ENCODE data around the gene SLC50A1.

Gene SLC50A1

GRCh38 chr1:155126556-155127104 is 9.0 kb upstream of the SLC50A1 start:
- Histone ChIP-seq H3K4me3 (ENCODE audit: insufficient read length, low read depth) (peak overlapping the region; percentile 73), H3K4me1 (ENCODE audit: insufficient read depth, insufficient read length) (peaks cover 49% of the 10 kb centered on the region), H3K9ac (ENCODE audit: insufficient read length, low read depth) (peak overlapping the region; percentile 69), H3K36me3 (ENCODE audit: insufficient read depth, insufficient read length, low read length) (peaks cover 8% of the 10 kb centered on the region), H3K27me3 (ENCODE audit: insufficient read depth, insufficient read length) (peaks cover 85% of the 10 kb centered on the region), H3K9me3 (ENCODE audit: insufficient read depth, low read length) (no peaks in the 10 kb centered on the region)
- TF ChIP-seq YY1 (IDR thresholded peaks at IDR 0.05; ENCODE audit: insufficient read depth, insufficient read length), result no peak
- TF ChIP-seq SUZ12 (IDR thresholded peaks at IDR 0.05; ENCODE audit: extremely low read depth, insufficient read depth, insufficient read length), result peak; percentile 29
- no peak for DNase-seq (ENCODE audit: low read depth, low spot score)

DNA sequence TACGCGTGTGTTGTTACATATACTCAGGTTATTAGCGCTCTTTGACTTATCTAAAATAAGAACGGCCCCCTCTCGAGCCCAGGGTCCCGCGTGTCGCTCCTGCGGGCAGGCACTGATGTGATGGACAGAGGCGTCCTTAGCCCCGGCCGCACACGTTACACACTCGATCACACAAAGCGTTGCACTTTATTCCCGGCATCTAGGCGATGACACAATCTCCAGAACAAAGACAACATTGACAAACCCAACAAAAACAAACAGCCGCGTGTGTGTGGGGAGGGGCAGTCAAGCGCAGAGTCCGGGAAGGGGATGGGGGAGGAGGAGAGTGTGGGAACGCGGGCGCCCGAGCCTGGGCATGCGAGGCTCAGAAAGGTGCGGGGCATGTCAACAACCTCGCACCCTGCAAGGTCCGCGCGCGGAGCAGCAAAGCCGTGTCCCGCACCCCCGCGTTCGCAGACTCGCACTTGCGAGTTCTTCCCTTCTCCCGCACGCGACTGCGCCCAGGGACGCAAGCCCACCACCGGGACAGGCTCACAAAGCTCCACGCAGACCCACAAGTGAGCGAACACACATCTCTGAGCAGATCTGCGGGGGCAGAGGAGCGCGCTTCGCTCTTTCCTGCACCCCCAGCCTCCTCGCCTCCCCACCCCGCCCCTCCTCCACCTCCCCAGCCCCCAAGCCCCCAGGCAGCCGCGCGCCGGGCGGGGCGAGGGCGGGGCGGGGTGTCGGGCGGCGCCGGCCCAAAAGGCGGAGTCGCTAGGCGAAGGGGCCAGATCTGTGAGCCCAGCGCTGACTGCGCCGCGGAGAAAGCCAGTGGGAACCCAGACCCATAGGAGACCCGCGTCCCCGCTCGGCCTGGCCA is 8.3 kb upstream of the SLC50A1 start, which contains the start of gene EFNA1:
EFNA1 (plus strand) TSS at position 772 of the 862 bp plus-strand sequence. CDS start 102 bp downstream, outside the sequence.
- Histone ChIP-seq H3K9ac (ENCODE audit: insufficient read length, low read depth) (peak within 1 kb of the TSS; percentile 84), H3K4me3 (ENCODE audit: insufficient read length, low read depth) (peak within 1 kb of the TSS; percentile 73), H3K27me3 (ENCODE audit: insufficient read depth, insufficient read length) (peaks cover 80% of the 10 kb centered on the region), H3K9me3 (ENCODE audit: insufficient read depth, low read length) (no peaks in the 10 kb centered on the region), H3K36me3 (ENCODE audit: insufficient read depth, insufficient read length, low read length) (peaks cover 13% of the 10 kb centered on the region), H3K4me1 (ENCODE audit: insufficient read depth, insufficient read length) (peaks cover 49% of the 10 kb centered on the region)
- no peak for DNase-seq (ENCODE audit: low read depth, low spot score)
- TF ChIP-seq YY1 (IDR thresholded peaks at IDR 0.05; ENCODE audit: insufficient read depth, insufficient read length), result no peak
- TF ChIP-seq SUZ12 (IDR thresholded peaks at IDR 0.05; ENCODE audit: extremely low read depth, insufficient read depth, insufficient read length), result no peak
- TF ChIP-seq ZNF274 (IDR thresholded peaks at IDR 0.05; ENCODE audit: low read depth, low read length), result no peak

DNA sequence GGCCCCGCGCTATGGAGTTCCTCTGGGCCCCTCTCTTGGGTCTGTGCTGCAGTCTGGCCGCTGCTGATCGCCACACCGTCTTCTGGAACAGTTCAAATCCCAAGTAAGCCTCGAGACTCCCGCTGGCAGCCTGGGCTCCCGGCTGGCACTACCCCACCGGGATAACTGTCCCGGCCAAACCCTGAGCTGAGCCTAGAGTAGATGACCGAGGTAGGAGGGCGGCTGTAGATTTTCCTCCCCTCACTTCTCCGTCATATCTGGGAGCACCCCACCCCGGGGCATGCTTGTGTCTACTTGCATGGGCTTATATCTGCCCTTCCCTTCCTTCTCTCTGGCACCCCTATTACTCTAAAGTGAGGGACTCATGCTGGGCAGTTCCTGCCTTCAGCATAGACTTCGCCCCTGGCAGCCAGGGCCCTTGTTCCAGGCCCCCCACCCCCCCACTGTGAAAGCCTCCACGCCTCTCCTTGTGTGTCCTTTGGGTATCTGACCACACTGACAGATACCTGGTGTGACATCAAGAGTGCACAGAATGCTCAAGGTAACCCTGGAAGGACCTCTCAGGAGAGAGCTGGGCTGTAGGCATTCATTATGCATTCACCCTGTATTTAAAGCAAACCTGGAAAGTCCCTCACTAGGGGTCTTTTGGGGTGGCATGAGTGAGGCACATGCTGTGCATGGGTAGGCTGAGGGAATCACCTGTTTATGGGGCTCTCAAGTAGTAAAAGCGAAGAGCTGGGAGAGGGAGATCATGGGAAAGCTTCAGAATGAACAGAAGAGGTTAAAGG is 7.5 kb upstream of the SLC50A1 start:
- Histone ChIP-seq H3K4me1 (ENCODE audit: insufficient read depth, insufficient read length) (peaks cover 49% of the 10 kb centered on the region), H3K4me3 (ENCODE audit: insufficient read length, low read depth) (peak overlapping the region; percentile 52), H3K36me3 (ENCODE audit: insufficient read depth, insufficient read length, low read length) (peaks cover 15% of the 10 kb centered on the region), H3K27me3 (ENCODE audit: insufficient read depth, insufficient read length) (peaks cover 72% of the 10 kb centered on the region), H3K9me3 (ENCODE audit: insufficient read depth, low read length) (no peaks in the 10 kb centered on the region), H3K9ac (ENCODE audit: insufficient read length, low read depth) (peak overlapping the region; percentile 83)
- no peak for DNase-seq (ENCODE audit: low read depth, low spot score)
- TF ChIP-seq ZNF274 (IDR thresholded peaks at IDR 0.05; ENCODE audit: low read depth, low read length) (no peak), SUZ12 (IDR thresholded peaks at IDR 0.05; ENCODE audit: extremely low read depth, insufficient read depth, insufficient read length) (no peak), YY1 (IDR thresholded peaks at IDR 0.05; ENCODE audit: insufficient read depth, insufficient read length) (no peak)

DNA sequence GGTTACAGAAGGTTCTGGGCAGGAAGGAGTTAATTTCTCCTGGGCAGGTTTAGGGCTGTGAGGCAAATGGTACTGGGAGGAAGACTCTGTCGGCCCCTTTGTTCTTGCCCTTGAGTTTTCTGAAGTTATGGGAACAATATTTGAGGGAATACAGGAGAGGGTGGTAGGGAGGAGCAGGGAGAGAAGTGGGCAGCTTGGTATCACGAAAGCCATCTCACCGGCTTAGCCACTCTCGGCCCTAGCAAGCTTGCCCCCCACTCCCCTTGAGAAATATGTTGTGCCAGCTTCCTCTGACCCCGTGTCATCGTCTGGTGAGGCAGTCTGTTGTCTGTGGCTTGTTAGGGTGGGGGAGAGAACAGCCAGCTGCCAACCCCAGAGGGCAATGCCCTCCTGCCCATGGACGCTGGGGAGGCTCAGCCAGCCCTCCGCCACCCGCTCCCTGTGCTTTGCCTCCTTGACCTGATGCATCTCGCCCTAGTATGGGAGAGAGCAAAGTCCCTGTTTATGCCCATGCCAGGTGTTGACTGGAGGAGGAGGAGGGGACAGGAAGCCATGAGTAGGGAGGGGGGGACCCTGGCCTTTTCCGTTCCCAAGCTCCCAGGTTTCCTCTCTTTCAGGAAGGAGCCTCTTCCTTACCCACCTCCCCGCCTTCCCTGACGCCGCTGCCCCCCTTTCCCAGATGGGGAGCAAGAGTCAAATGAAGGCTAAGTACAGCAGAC is 6.7 kb upstream of the SLC50A1 start:
- no peaks in the 10 kb centered on the region for H3K9me3 ChIP-seq (ENCODE audit: insufficient read depth, low read length)
- H3K36me3 ChIP-seq (ENCODE audit: insufficient read depth, insufficient read length, low read length), result peaks cover 22% of the 10 kb centered on the region
- TF ChIP-seq ZNF274 (IDR thresholded peaks at IDR 0.05; ENCODE audit: low read depth, low read length), result no peak
- TF ChIP-seq YY1 (IDR thresholded peaks at IDR 0.05; ENCODE audit: insufficient read depth, insufficient read length), result no peak
- TF ChIP-seq SUZ12 (IDR thresholded peaks at IDR 0.05; ENCODE audit: extremely low read depth, insufficient read depth, insufficient read length), result no peak
- H3K27me3 ChIP-seq (ENCODE audit: insufficient read depth, insufficient read length), result peaks cover 66% of the 10 kb centered on the region
- H3K4me3 ChIP-seq (ENCODE audit: insufficient read length, low read depth), result peak overlapping the region; percentile 52
- peaks cover 49% of the 10 kb centered on the region for H3K4me1 ChIP-seq (ENCODE audit: insufficient read depth, insufficient read length)
- no peak for DNase-seq (ENCODE audit: low read depth, low spot score)
- peak overlapping the region; percentile 44 for H3K9ac ChIP-seq (ENCODE audit: insufficient read length, low read depth)

DNA sequence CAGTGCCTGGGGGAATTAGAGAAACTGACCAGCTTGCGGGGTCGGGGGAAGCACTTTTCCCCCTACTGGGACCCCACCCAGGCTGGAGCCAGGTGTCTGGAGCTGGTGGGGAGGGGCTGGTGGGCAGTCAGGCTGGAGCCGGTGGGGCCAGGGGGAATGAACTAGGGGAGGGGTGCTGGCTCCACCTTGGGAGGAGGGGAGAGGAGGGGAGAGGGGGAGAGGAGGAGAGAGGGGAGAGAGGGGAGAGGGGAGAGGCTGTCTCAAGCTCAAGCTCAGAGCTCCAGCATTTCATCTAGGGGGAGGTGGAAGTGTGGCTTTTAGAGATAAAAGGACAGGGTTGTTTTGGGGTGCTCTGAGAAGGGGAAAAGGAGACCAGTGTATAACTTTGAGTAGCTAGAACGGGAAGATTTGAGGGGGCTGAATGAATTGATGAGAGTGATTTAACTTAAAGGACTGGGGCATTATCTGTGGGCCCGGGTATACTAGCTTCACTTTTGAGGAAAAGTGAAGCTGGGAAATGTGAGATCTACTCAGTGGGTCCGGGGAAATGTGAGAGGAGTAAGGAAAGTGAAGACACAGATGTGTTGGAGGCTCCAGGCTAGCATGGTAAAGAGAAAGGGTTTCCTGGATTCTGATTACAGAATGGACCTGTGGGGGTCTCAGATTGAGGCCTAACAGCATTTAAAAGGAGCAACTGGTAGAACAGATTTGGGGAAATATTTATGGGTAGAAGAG is 5.2 kb upstream of the SLC50A1 start:
- TF ChIP-seq YY1 (IDR thresholded peaks at IDR 0.05; ENCODE audit: insufficient read depth, insufficient read length) (no peak), ZNF274 (IDR thresholded peaks at IDR 0.05; ENCODE audit: low read depth, low read length) (no peak), SUZ12 (IDR thresholded peaks at IDR 0.05; ENCODE audit: extremely low read depth, insufficient read depth, insufficient read length) (no peak)
- peak overlapping the region; percentile 29 for H3K4me3 ChIP-seq (ENCODE audit: insufficient read length, low read depth)
- H3K4me1 ChIP-seq (ENCODE audit: insufficient read depth, insufficient read length), result peaks cover 42% of the 10 kb centered on the region
- peaks cover 29% of the 10 kb centered on the region for H3K36me3 ChIP-seq (ENCODE audit: insufficient read depth, insufficient read length, low read length)
- no peaks in the 10 kb centered on the region for H3K9me3 ChIP-seq (ENCODE audit: insufficient read depth, low read length)
- peak overlapping the region; percentile 65 for H3K9ac ChIP-seq (ENCODE audit: insufficient read length, low read depth)
- peaks cover 50% of the 10 kb centered on the region for H3K27me3 ChIP-seq (ENCODE audit: insufficient read depth, insufficient read length)
- no peak for DNase-seq (ENCODE audit: low read depth, low spot score)

DNA sequence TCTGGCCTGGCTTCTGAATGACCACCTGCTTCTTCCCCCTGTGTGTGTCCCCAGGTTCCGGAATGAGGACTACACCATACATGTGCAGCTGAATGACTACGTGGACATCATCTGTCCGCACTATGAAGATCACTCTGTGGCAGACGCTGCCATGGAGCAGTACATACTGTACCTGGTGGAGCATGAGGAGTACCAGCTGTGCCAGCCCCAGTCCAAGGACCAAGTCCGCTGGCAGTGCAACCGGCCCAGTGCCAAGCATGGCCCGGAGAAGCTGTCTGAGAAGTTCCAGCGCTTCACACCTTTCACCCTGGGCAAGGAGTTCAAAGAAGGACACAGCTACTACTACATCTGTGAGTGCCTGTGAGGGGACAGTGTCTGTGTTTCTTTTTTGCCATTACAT is 4.4 kb upstream of the SLC50A1 start:
- Histone ChIP-seq H3K4me3 (ENCODE audit: insufficient read length, low read depth) (no peak overlapping the region), H3K9ac (ENCODE audit: insufficient read length, low read depth) (no peak overlapping the region), H3K9me3 (ENCODE audit: insufficient read depth, low read length) (no peaks in the 10 kb centered on the region), H3K27me3 (ENCODE audit: insufficient read depth, insufficient read length) (peaks cover 42% of the 10 kb centered on the region), H3K36me3 (ENCODE audit: insufficient read depth, insufficient read length, low read length) (peaks cover 29% of the 10 kb centered on the region), H3K4me1 (ENCODE audit: insufficient read depth, insufficient read length) (peaks cover 34% of the 10 kb centered on the region)
- TF ChIP-seq ZNF274 (IDR thresholded peaks at IDR 0.05; ENCODE audit: low read depth, low read length), result no peak
- no peak for TF ChIP-seq YY1 (IDR thresholded peaks at IDR 0.05; ENCODE audit: insufficient read depth, insufficient read length)
- no peak for TF ChIP-seq SUZ12 (IDR thresholded peaks at IDR 0.05; ENCODE audit: extremely low read depth, insufficient read depth, insufficient read length)
- no peak for DNase-seq (ENCODE audit: low read depth, low spot score)
